ENCODE results near the gene GNAI2.
A peak's percentile ranks its signal among the peaks of the same experiment; 100 is the strongest.

GRCh38 chr3:50268703-50269451, 32.9 kb downstream of the GNAI2 start, which contains the start of gene SEMA3B:
- TF ChIP-seq, protein P1, sequence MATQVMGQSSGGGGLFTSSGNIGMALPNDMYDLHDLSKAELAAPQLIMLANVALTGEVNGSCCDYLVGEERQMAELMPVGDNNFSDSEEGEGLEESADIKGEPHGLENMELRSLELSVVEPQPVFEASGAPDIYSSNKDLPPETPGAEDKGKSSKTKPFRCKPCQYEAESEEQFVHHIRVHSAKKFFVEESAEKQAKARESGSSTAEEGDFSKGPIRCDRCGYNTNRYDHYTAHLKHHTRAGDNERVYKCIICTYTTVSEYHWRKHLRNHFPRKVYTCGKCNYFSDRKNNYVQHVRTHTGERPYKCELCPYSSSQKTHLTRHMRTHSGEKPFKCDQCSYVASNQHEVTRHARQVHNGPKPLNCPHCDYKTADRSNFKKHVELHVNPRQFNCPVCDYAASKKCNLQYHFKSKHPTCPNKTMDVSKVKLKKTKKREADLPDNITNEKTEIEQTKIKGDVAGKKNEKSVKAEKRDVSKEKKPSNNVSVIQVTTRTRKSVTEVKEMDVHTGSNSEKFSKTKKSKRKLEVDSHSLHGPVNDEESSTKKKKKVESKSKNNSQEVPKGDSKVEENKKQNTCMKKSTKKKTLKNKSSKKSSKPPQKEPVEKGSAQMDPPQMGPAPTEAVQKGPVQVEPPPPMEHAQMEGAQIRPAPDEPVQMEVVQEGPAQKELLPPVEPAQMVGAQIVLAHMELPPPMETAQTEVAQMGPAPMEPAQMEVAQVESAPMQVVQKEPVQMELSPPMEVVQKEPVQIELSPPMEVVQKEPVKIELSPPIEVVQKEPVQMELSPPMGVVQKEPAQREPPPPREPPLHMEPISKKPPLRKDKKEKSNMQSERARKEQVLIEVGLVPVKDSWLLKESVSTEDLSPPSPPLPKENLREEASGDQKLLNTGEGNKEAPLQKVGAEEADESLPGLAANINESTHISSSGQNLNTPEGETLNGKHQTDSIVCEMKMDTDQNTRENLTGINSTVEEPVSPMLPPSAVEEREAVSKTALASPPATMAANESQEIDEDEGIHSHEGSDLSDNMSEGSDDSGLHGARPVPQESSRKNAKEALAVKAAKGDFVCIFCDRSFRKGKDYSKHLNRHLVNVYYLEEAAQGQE (IDR thresholded peaks at IDR 0.05; ENCODE audit: low read depth): no peak
- TF ChIP-seq CEBPB (IDR thresholded peaks at IDR 0.05): 0 out of 2 replicates have a peak, but pooled peaks have one; percentile 51
- TF ChIP-seq, protein P2, sequence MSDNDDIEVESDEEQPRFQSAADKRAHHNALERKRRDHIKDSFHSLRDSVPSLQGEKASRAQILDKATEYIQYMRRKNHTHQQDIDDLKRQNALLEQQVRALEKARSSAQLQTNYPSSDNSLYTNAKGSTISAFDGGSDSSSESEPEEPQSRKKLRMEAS (IDR thresholded peaks at IDR 0.05): peak; percentile 46
- TF ChIP-seq, protein P3, sequence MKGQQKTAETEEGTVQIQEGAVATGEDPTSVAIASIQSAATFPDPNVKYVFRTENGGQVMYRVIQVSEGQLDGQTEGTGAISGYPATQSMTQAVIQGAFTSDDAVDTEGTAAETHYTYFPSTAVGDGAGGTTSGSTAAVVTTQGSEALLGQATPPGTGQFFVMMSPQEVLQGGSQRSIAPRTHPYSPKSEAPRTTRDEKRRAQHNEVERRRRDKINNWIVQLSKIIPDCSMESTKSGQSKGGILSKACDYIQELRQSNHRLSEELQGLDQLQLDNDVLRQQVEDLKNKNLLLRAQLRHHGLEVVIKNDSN (IDR thresholded peaks at IDR 0.05): peak; percentile 25; the same call in 1 of the 2 replicates
- peak; percentile 55; the same call in 1 of the 2 replicates for TF ChIP-seq CREB1 (IDR thresholded peaks at IDR 0.05; ENCODE audit: low read depth)
- 0 out of 2 replicates have a peak, but pooled peaks have one; percentile 31 for TF ChIP-seq YY1 (IDR thresholded peaks at IDR 0.05; ENCODE audit: low read depth)
- peak; percentile 48; the same call in 1 of the 2 replicates for TF ChIP-seq TAF1 (IDR thresholded peaks at IDR 0.05; ENCODE audit: low read depth)
- TF ChIP-seq EGR1 (IDR thresholded peaks at IDR 0.05): peak; percentile 90
- TF ChIP-seq FOXM1 (IDR thresholded peaks at IDR 0.05; ENCODE audit: borderline replicate concordance, low read depth): peak; percentile 58; the same call in 1 of the 2 replicates
- peak; percentile 85 for TF ChIP-seq EP300 (IDR thresholded peaks at IDR 0.05; ENCODE audit: borderline replicate concordance)
- TF ChIP-seq RAD21 (IDR thresholded peaks at IDR 0.05; ENCODE audit: low read depth): peak; percentile 11; the same call in 1 of the 2 replicates
